HG02610 (cell line): ENCODE data around the gene HLA-DQA1.
"Not testable (repeated sequence)": the region's sequence is repeated elsewhere in the genome, so short reads cannot be mapped to it uniquely, and the experiment has no call there.

Source experiments
- ATAC-seq: cut with Tn5 transposase; IDR thresholded peaks from one replicate; pipeline ENCODE4 v1.9.1; 2021; ENCODE audit warnings: mild to moderate bottlenecking, moderate library complexity; ENCODE audit not compliant: unreplicated experiment

HLA-DQA1 gene

GRCh38 chr6:32657819-32658218, 20.6 kb downstream of the HLA-DQA1 start:
- not testable (repeated sequence) for ATAC-seq

GRCh38 chr6:32658268-32658897, 21.2 kb downstream of the HLA-DQA1 start:
- ATAC-seq = no peak

- ATAC-seq = no peak
These were observed 22.8 kb downstream of the HLA-DQA1 start for GRCh38 chr6:32659856-32660595.

- ATAC-seq = no peak
These were observed 24.9 kb downstream of the HLA-DQA1 start for GRCh38 chr6:32662099-32662498.

- ATAC-seq = no peak
These were observed 25.6 kb downstream of the HLA-DQA1 start for GRCh38 chr6:32662836-32663235.

- ATAC-seq = no peak
These were observed 27.1 kb downstream of the HLA-DQA1 start for GRCh38 chr6:32664354-32664753.

- no peak for ATAC-seq
These were observed 27.7 kb downstream of the HLA-DQA1 start for GRCh38 chr6:32664827-32665362.

- ATAC-seq = no peak
These were observed 28.5 kb downstream of the HLA-DQA1 start for GRCh38 chr6:32665661-32666060.

- peak; percentile 72 for ATAC-seq
These were observed 29.5 kb downstream of the HLA-DQA1 start, which contains the start of gene HLA-DQB1 for GRCh38 chr6:32666420-32667300. Gene HLA-DQB1, minus strand, starts transcription at chr6:32666657. Its CDS starts 50 bp downstream, at chr6:32666607.

- ATAC-seq = peak; percentile 71
These were observed 31.1 kb downstream of the HLA-DQA1 start for GRCh38 chr6:32668226-32668747.

- no peak for ATAC-seq
These were observed 32.0 kb downstream of the HLA-DQA1 start for GRCh38 chr6:32669240-32669639.

- no peak for ATAC-seq
These were observed 32.7 kb downstream of the HLA-DQA1 start for GRCh38 chr6:32669893-32670292.

- ATAC-seq = not testable (repeated sequence)
These were observed 34.7 kb downstream of the HLA-DQA1 start for GRCh38 chr6:32671908-32672307.

- not testable (repeated sequence) for ATAC-seq
These were observed 36.9 kb downstream of the HLA-DQA1 start for GRCh38 chr6:32674123-32674522.

GRCh38 chr6:32679492-32679891, 42.3 kb downstream of the HLA-DQA1 start:
- ATAC-seq = no peak

- ATAC-seq = no peak
These were observed 42.8 kb downstream of the HLA-DQA1 start for GRCh38 chr6:32680055-32680454.

- no peak for ATAC-seq
These were observed 47.0 kb downstream of the HLA-DQA1 start for GRCh38 chr6:32684246-32684645.

GRCh38 chr6:32685603-32686002, 48.4 kb downstream of the HLA-DQA1 start:
- peak; percentile 74 for ATAC-seq

- no peak for ATAC-seq
These were observed 52.6 kb downstream of the HLA-DQA1 start for GRCh38 chr6:32689531-32690501.

GRCh38 chr6:32692019-32692418, 54.8 kb downstream of the HLA-DQA1 start:
- no peak for ATAC-seq
